Spleen (tissue), 11 donors: Measurements from ENCODE around the gene CEND1. TPM values are rescaled to one million over a fixed set of nuclear protein-coding genes. Genes with fewer than 3 reads are reported as not detected.

Source experiments
- DNase-seq: peaks from one replicate; pipeline ENCODE4 v3.0.0-alpha.2; 2020
- H3K27ac ChIP-seq, 8 donors: fragments of 200-600 bp; sonication (generic) in 7 of 8; 1 replicate in 4 of 8; 2 replicates in 4 of 8; pipeline versions ENCODE4 v1.5.0 to v1.8.0; 2016 to 2021; ENCODE audit warnings: inconsistent platforms in 4 of 8, mild to moderate bottlenecking in 4 of 8, moderate library complexity in 1 of 8
- H3K27me3 ChIP-seq, 7 donors: fragments of 200-600 bp; sonication (generic) in 6 of 7; replicated peaks in 1 of 7; 1 replicate in 4 of 7; 2 replicates in 3 of 7; pipeline versions ENCODE4 v1.5.0 to v1.8.0; 2016 to 2021; ENCODE audit warnings: inconsistent platforms in 3 of 7, mild to moderate bottlenecking in 1 of 7
- H3K36me3 ChIP-seq, 6 donors: fragments of 200-600 bp; sonication (generic) in 5 of 6; 1 replicate in 4 of 6; 2 replicates in 2 of 6; pipeline versions ENCODE4 v1.5.0 to v1.8.0; 2016 to 2021; ENCODE audit warnings: inconsistent platforms in 2 of 6
- H3K4me1 ChIP-seq, 6 donors: fragments of 200-600 bp; sonication (generic) in 5 of 6; 1 replicate in 3 of 6; 2 replicates in 3 of 6; pipeline versions ENCODE4 v1.5.0 to v1.8.0; 2016 to 2021; ENCODE audit warnings: inconsistent platforms in 3 of 6
- H3K4me3 ChIP-seq, 8 donors: fragments of 200-600 bp; sonication (generic) in 7 of 8; 1 replicate in 4 of 8; 2 replicates in 4 of 8; pipeline versions ENCODE4 v1.5.0 to v1.8.0; 2016 to 2021; ENCODE audit warnings: inconsistent platforms in 4 of 8, mild to moderate bottlenecking in 4 of 8, moderate library complexity in 2 of 8
- H3K9me3 ChIP-seq, 8 donors: fragments of 200-600 bp; sonication (generic) in 7 of 8; 1 replicate in 4 of 8; 2 replicates in 4 of 8; pipeline versions ENCODE4 v1.5.0 to v1.8.0; 2016 to 2021; ENCODE audit warnings: inconsistent platforms in 4 of 8
- CTCF ChIP-seq, 11 experiments: fragments of 200-600 bp in 7 of 11; fragments of 450-650 bp in 4 of 11; sonication (generic) in 4 of 11; IDR thresholded peaks in 8 of 11; conservative IDR thresholded peaks in 3 of 11; 1 replicate in 7 of 11; 2 replicates in 4 of 11; pipeline versions ENCODE4 v1.4.0 to v1.8.0; 2016 to 2021; ENCODE audit warnings: antibody characterized with exemption in 11 of 11, inconsistent platforms in 4 of 11, mild to moderate bottlenecking in 1 of 11
- POLR2A ChIP-seq, 3 donors: fragments of 450-650 bp; IDR thresholded peaks; one replicate each; pipeline ENCODE4 v1.5.1; 2017; ENCODE audit warnings: antibody characterized with exemption in 3 of 3, mild to moderate bottlenecking in 1 of 3
- POLR2AphosphoS5 ChIP-seq, 3 donors: sonication (generic); formaldehyde crosslinking; IDR thresholded peaks; one replicate each; pipeline ENCODE4 v1.5.1; 2017; ENCODE audit warnings: antibody characterized with exemption in 3 of 3
- WGBS, 5 donors: extraction: QIAGEN DNeasy Blood & Tissue Kit in 3 of 5; methylation state at CpG; one replicate each; pipeline versions ENCODE4 v1.1.5 to v1.1.7; 2013 to 2018; 5-methylcytosine and 5-hydroxymethylcytosine counted together
- intact Hi-C: fragments of 100-400 bp; cut with DNase I; formaldehyde crosslinking; loops from one replicate; pipeline ENCODE4 v1.15.0; 2023; ENCODE audit warnings: low total_unique reads
- polyA plus RNA-seq, 3 donors: library from polyadenylated mRNA; stranded (reverse); fragments of 200-250 nt; gene quantifications; one replicate each; pipeline ENCODE4 v1.2.1, GENCODE V29; 2013
- total RNA-seq, 7 donors: library from RNA; depleted of rRNA in 3 of 7; stranded (reverse); fragments of >200 nt in 3 of 7; fragmentation: NEBNext Ultra II Directional in 4 of 7; extraction: Animal tissue kit (Norgen Biotek cat#: 25700) in 4 of 7; gene quantifications; one replicate each; pipeline versions ENCODE4 v1.1.0 to v1.2.1, GENCODE V29; 2016 to 2021
- donor health status: healthy with polysubstance abuse.
- donor health status: DM: no; HTN: no; CAD: no; lungs with moderate emphysema.
- donor health status: DM: no; HTN: no; CAD: no.
- donor health status: Bipolar disorder and iron deficiency.
- donor health status: healthy.
- donor health status: DM: no; HTN: no; CAD: no.
- donor health status: DM: yes; HTN: yes; CAD: no.

The CEND1 gene
- total and polyA plus RNA-seq, 10 donors: 0.29 to 0.42 (median 0.42) TPM; not detected in 7

GRCh38 chr11:811446-812245, 21.8 kb upstream of the CEND1 start:
- no peak overlapping the region for H3K27ac ChIP-seq
- H3K27me3 ChIP-seq: no peaks in the 10 kb centered on the region
- TF ChIP-seq CTCF (IDR thresholded peaks at IDR 0.05 in 8 of 11, conservative IDR thresholded peaks at IDR 0.05 in 3 of 11): no peak
- no peak for TF ChIP-seq POLR2AphosphoS5 (IDR thresholded peaks at IDR 0.05)
- H3K9me3 ChIP-seq: no peaks in the 10 kb centered on the region
- no peak for DNase-seq
- peaks cover 0 to 48% (median 31%) of the 10 kb centered on the region in 6 donors for H3K36me3 ChIP-seq
- H3K4me1 ChIP-seq: peaks cover 16 to 53% (median 39%) of the 10 kb centered on the region in 6 donors
- intact Hi-C loops: no loop called here
- WGBS, 5 donors: 66 to 79% (median 74%) methylated on average over 12 to 14 of the region's 14 CpGs
- peak overlapping the region in 1 of 8 donors; percentile 99 for H3K4me3 ChIP-seq

- H3K4me1 ChIP-seq: peaks cover 16 to 66% (median 47%) of the 10 kb centered on the region in 6 donors
- intact Hi-C loops: no loop called here
- TF ChIP-seq POLR2AphosphoS5 (IDR thresholded peaks at IDR 0.05) (no peak), CTCF (IDR thresholded peaks at IDR 0.05 in 8 of 11, conservative IDR thresholded peaks at IDR 0.05 in 3 of 11) (peak in 5 of 11 experiments; percentile 1 to 11 (median 4)), POLR2A (IDR thresholded peaks at IDR 0.05) (no peak)
- peaks cover 0 to 41% (median 31%) of the 10 kb centered on the region in 6 donors for H3K36me3 ChIP-seq
- 0 to 1% (median 1%) methylated on average over 12 to 55 of the region's 55 CpGs for WGBS, 5 donors
- H3K4me3 ChIP-seq: peak overlapping the region; percentile 78 to 99 (median 90)
- H3K27me3 ChIP-seq: no peaks in the 10 kb centered on the region
- no peak for DNase-seq
- no peaks in the 10 kb centered on the region for H3K9me3 ChIP-seq
- H3K27ac ChIP-seq: peak overlapping the region; percentile 92 to 96 (median 96)
These were observed 20.2 kb upstream of the CEND1 start for GRCh38 chr11:810040-810567.

GRCh38 chr11:809287-810039, 19.6 kb upstream of the CEND1 start, which contains the start of gene RPLP2:
TSS of gene RPLP2 (plus strand) at chr11:809967. CDS start at chr11:810235, 268 bp downstream.
- peak; percentile 100 for DNase-seq
- H3K36me3 ChIP-seq: peaks cover 0 to 34% (median 31%) of the 10 kb centered on the region in 6 donors
- peaks cover 20 to 72% (median 53%) of the 10 kb centered on the region in 6 donors for H3K4me1 ChIP-seq
- H3K9me3 ChIP-seq: no peaks in the 10 kb centered on the region
- 0 to 1% (median 0%) methylated on average over 25 to 81 of the region's 81 CpGs for WGBS, 5 donors
- H3K27ac ChIP-seq: peak within 1 kb of the TSS; percentile 92 to 96 (median 96)
- TF ChIP-seq CTCF (IDR thresholded peaks at IDR 0.05 in 8 of 11, conservative IDR thresholded peaks at IDR 0.05 in 3 of 11): peak in 4 of 11 experiments; percentile 6 to 33 (median 23)
- peak; percentile 68 to 97 (median 85) for TF ChIP-seq POLR2A (IDR thresholded peaks at IDR 0.05)
- peak; percentile 94 to 99 (median 97) for TF ChIP-seq POLR2AphosphoS5 (IDR thresholded peaks at IDR 0.05)
- no peaks in the 10 kb centered on the region for H3K27me3 ChIP-seq
- H3K4me3 ChIP-seq: peak within 1 kb of the TSS; percentile 78 to 99 (median 90)
- intact Hi-C loops: no loop called here
